HG02870 (cell line): Measurements from ENCODE around the gene AVP.
"Not testable (repeated sequence)": the region's sequence is repeated elsewhere in the genome, so short reads cannot be mapped to it uniquely, and the experiment has no call there.

Experiments
- ATAC-seq: cut with Tn5 transposase; IDR thresholded peaks from one replicate; pipeline ENCODE4 v1.9.1; 2021; ENCODE audit warnings: mild to moderate bottlenecking, moderate library complexity; ENCODE audit not compliant: unreplicated experiment

The AVP gene

GRCh38 chr20:3084986-3085360 lies 449 bp upstream of the AVP start:
- ATAC-seq, result no peak

- no peak for ATAC-seq
Observed at GRCh38 chr20:3082955-3083952, 1.3 kb downstream of the AVP start.

GRCh38 chr20:3082306-3082951 lies 2.1 kb downstream of the AVP start:
- no peak for ATAC-seq

- no peak for ATAC-seq
Observed at GRCh38 chr20:3081641-3082040, 2.9 kb downstream of the AVP start.

GRCh38 chr20:3080939-3081388 lies 3.6 kb downstream of the AVP start:
- no peak for ATAC-seq

- no peak for ATAC-seq
Observed at GRCh38 chr20:3077618-3078134, 6.8 kb downstream of the AVP start.

- not testable (repeated sequence) for ATAC-seq
Observed at GRCh38 chr20:3075315-3075714, 9.2 kb downstream of the AVP start.

GRCh38 chr20:3074812-3075211 lies 9.7 kb downstream of the AVP start:
- ATAC-seq, result no peak

- not testable (repeated sequence) for ATAC-seq
Observed at GRCh38 chr20:3073251-3073643, 11.3 kb downstream of the AVP start.

- ATAC-seq, result no peak
Observed at GRCh38 chr20:3072530-3073250, 11.8 kb downstream of the AVP start.

GRCh38 chr20:3071610-3072529 lies 12.7 kb downstream of the AVP start, which contains the start of gene OXT:
OXT (plus strand) TSS chr20:3071620; CDS start chr20:3071656, 36 bp downstream.
- no peak for ATAC-seq

GRCh38 chr20:3071266-3071609 lies 13.3 kb downstream of the AVP start:
- no peak for ATAC-seq

- no peak for ATAC-seq
Observed at GRCh38 chr20:3070725-3071124, 13.8 kb downstream of the AVP start.

GRCh38 chr20:3068986-3069900 lies 15.3 kb downstream of the AVP start:
- no peak for ATAC-seq

GRCh38 chr20:3068075-3068474 lies 16.4 kb downstream of the AVP start:
- ATAC-seq, result no peak

GRCh38 chr20:3067139-3068014 lies 17.1 kb downstream of the AVP start:
- ATAC-seq, result no peak

- ATAC-seq, result not testable (repeated sequence)
Observed at GRCh38 chr20:3064119-3064518, 20.4 kb downstream of the AVP start.

- no peak for ATAC-seq
Observed at GRCh38 chr20:3059489-3059888, 25.0 kb downstream of the AVP start.
